Dermis microvascular lymphatic vessel endothelial cell (primary cell): Measurements from ENCODE around the gene METTL25B. TPM values are rescaled to one million over a fixed set of nuclear protein-coding genes. Genes with fewer than 3 reads are reported as not detected.

Source experiments
- DNase-seq, 2 donors: peaks; one replicate each; pipeline versions ENCODE4 v3.0.0 to v3.0.0-alpha.2; 2010; ENCODE audit warnings: low read depth in 2 of 2
- total RNA-seq: library from RNA; depleted of rRNA; stranded (reverse); fragments of >200 nt; gene quantifications from 2 replicates; pipeline ENCODE4 v1.2.1, GENCODE V29; 2014

METTL25B gene
- total RNA-seq, 1 donor from 2014 or later: 7.3 TPM

- DNase-seq: no peak
Measured at GRCh38 chr1:156700736-156701531, 27.3 kb upstream of the METTL25B start.

GRCh38 chr1:156703336-156703735 lies 24.9 kb upstream of the METTL25B start:
- DNase-seq: no peak

GRCh38 chr1:156703741-156704140 lies 24.5 kb upstream of the METTL25B start:
- no peak for DNase-seq

GRCh38 chr1:156704166-156704711 lies 24.0 kb upstream of the METTL25B start:
- DNase-seq: no peak

GRCh38 chr1:156704930-156705320 lies 23.3 kb upstream of the METTL25B start:
- DNase-seq: peak in 1 of 2 donors; percentile 75

- no peak for DNase-seq
Measured at GRCh38 chr1:156705321-156705917, 22.9 kb upstream of the METTL25B start, which contains the start of gene CRABP2. Gene CRABP2 (minus strand): TSS chr1:156705583. CDS start chr1:156705446, 137 bp downstream.

GRCh38 chr1:156705918-156706656 lies 22.2 kb upstream of the METTL25B start:
- DNase-seq: peak in 1 of 2 donors; percentile 53

- no peak for DNase-seq
Measured at GRCh38 chr1:156706657-156707416, 21.4 kb upstream of the METTL25B start.

GRCh38 chr1:156707417-156708217 lies 20.7 kb upstream of the METTL25B start:
- no peak for DNase-seq

GRCh38 chr1:156708218-156708661 lies 20.0 kb upstream of the METTL25B start:
- no peak for DNase-seq

- DNase-seq: no peak
Measured at GRCh38 chr1:156709031-156709430, 19.2 kb upstream of the METTL25B start.

GRCh38 chr1:156709757-156710489 lies 18.3 kb upstream of the METTL25B start:
- peak in 1 of 2 donors; percentile 38 for DNase-seq

- no peak for DNase-seq
Measured at GRCh38 chr1:156711011-156711817, 17.1 kb upstream of the METTL25B start.

- no peak for DNase-seq
Measured at GRCh38 chr1:156712626-156713025, 15.6 kb upstream of the METTL25B start.

- DNase-seq: no peak
Measured at GRCh38 chr1:156714830-156715229, 13.4 kb upstream of the METTL25B start.

- no peak for DNase-seq
Measured at GRCh38 chr1:156717351-156717750, 10.9 kb upstream of the METTL25B start.

- no peak for DNase-seq
Measured at GRCh38 chr1:156721131-156721530, 7.1 kb upstream of the METTL25B start.

GRCh38 chr1:156721535-156721934 lies 6.7 kb upstream of the METTL25B start:
- no peak for DNase-seq
